Activated CD8-positive, alpha-beta memory T cell treated with anti-CD3 and anti-CD28 coated beads for 1 hour (primary cell): ENCODE data around the gene TMEM178B.

Source experiments
- DNase-seq, 2 donors: peaks; one replicate each; pipeline ENCODE4 v3.0.0-alpha.2; 2020; ENCODE audit warnings: low read depth in 1 of 2; ENCODE audit errors: extremely low read depth in 1 of 2

The TMEM178B gene

DNA sequence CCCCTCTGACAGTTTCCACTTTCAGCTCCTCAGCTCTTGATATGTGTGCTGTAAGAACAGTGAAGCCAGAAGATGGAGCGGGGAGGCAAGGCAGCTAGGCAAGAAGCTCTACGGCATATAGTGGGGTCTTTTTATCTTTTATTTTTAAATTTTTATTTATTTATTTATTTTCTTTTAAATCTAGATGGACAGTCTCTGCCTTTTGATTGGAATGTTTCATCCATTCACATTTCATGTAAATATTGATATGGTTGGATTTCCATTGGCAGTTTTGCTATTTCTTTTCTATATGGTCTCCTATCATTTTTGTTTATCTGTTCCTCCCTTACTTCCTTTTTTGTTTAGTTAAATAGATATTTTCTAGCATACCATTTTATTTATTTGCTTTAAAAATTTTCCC is 183.7 kb downstream of the TMEM178B start:
- DNase-seq: no peak

DNA sequence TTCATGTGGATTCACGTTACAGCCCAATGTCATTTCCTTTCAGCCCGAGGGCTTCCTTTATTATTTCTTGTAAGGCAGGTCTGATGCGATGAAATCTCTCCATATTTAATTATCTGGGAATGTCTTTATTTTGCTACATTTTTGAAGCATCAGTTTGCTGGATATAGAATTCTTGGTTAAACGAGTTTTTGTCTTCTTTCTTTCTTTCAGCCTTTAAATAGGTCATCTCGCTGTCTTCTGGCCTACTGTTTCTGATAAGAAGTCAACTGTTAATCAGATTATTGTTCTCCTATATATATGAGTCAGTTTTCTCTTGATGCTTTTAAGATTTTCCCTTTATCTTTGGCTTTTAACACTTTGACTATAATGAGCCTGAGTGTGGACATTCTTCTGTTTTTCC is 184.7 kb downstream of the TMEM178B start:
- DNase-seq: no peak

DNA sequence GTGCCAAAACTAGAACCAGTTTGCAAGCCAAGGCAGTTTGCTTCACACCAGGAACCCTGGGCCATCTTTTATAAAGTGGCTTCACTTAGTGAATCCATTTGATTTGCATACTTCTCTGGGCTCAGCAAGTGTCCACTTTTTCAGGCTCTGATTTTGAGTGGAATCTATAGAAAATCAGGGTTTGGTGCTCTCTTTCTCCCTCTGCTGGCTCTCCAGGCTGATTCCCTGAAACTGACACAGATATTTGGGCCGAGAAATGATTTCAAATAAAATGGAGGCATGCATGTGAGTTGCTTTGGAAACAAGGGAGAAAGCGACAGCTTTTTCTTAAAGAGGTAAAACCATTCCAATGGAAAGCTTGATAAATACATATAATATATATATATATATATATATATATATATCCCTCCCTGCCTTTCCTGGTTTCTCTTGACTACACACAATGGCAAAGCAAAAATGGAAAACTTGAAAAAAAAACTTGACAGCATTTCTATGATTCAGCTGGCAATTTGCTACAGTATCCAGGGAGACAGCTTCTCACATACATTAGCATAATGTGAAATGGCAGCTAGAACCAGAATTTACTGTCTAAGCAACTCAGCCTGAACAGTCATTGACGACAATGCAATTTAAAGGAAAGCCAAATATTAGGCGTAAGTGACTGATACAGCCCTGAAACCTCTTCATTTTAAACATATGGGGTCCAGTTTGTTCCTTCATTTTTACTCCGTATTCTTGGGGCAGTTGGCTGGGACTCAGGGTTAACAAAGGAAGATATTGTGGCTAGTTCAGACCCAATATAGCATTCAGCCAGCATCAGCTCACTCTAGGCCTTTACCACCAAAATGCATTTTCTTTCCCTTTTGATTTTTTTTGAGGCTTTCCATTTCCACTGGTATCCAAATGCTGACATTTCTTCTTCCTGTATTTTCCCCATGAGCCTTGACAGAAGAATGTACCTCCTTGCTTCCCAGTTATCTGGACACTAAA is 188.5 kb downstream of the TMEM178B start:
- no peak for DNase-seq

DNA sequence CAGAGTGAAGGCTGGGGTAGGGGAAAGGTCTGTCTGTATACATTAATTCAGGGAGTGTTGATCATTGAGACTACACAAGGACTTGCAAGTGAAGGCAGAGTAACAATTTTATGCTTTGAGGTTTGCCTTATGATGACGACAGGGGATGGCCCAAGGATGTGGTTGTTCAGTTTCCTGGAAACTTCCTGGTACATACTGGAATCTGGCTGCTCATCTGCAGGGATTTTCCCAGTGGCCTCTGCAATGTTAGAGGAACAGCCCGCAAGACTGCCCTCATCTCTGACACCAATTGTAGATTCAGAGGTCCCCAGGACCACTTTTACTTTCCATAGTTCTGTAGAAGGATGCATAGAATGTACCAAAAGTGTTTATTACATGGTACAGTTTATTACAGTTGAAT is 189.6 kb downstream of the TMEM178B start:
- DNase-seq: no peak

DNA sequence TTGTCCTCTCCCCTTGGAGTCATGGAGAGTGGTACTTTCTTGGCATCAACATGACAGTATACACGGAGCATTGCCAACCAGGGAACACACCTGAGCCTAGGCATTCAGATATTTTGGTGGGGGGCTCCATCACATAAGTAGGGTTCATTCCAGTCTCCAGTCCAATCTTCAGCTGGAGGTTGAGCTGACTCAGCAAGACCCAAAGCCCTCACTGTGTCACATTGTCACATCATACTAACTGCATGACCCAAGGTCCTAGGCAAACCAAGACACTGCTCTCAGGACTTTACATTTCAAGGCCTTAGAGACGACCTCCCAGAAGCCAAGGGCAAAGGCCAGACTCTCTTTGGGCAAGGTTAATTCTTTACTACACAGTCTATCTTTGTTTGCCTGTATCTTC is 190.1 kb downstream of the TMEM178B start:
- DNase-seq: no peak

DNA sequence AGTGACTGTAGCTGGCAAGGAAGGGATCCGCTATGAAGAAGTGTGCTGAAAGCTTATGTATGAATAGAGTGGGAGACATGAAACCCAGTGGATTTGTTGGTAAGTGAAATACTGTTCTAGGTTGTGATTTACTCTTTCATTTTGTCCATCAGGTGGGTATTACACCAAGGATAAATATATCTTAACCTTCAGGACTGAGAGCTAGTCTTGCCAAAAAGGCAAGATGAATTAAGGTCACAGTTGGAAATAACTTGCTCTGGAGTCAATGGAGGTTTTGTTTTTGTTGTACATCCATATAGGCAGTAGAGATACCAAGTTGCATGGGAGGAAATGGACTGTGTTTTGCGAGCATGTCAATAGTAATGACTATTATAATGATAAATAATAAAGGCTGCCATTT is 190.6 kb downstream of the TMEM178B start:
- no peak for DNase-seq

DNA sequence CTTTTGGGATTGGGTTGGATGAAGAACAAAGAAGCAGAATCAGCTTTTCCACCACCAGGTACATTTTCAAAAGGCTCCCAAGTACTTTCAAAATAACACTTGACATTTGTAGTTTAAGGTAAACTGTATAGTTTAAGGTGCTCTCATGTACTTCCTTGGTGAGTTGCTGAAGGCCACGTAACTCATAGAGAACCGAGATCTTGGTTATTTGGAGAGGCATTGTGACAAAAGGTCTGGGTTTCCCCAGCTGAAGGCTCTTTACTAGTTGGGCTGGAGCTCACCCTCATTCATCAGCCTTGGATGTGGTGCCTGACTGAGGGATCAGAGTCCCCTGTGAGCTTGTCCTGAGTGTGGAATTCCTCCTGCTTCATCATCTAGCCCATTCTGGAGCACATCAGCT is 191.8 kb downstream of the TMEM178B start:
- DNase-seq: no peak

DNA sequence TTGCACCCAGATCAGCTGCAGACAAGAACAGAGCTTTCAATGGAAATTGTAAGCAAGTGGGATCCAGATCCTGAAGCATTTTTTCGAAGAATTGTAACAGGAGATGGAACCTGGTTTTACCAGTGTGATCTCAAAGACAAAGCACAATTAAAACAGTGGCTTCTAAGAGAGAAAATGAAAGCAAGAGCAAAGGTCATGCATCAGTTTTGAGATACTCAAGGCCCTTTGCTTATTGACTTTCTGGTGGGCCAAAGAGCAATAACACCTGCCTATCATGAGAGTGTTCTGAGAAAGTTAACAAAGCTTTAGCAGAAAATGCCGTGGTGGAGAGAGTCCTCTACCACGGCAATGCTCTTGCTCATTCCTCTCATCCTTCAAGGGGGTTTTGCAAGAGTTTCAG is 194.8 kb downstream of the TMEM178B start:
- DNase-seq: no peak

DNA sequence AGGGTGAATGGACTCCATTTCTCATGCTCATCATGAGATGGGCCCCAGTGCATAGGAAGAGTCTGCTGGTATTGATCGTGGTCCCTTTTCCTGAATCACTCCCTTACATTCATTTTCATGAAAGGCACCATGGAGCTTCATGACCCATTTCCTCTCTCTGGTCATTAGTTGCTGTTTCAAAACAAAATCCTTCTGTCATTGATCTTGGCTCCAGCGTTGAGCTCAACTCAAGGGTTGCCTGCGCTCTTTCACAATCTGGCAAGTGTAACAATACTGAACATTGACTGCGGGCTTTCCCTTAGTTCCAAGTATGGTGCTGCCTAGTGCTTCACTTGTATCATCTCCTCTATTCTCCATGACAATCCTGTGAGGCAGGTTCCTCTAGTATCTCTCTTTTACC is 197.6 kb downstream of the TMEM178B start:
- DNase-seq: no peak

DNA sequence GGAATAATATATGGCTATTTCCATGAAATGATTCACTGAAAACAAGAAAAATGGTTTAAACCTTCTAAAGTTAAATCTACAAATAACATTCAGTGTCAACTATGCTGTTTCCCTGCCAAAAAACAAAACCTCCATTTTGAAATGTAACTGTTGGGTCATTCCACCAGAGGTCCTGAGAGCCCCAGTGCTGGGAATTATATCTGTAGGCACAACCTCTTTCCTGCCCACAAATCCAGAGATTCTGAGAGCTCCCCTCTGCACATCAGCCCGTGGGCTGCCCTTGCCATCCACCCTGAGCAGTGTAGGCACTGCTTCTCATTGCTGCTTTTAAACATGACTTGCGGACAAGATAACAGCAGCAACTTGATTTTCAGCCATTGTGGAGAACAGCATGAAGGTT is 198.6 kb downstream of the TMEM178B start:
- no peak for DNase-seq

DNA sequence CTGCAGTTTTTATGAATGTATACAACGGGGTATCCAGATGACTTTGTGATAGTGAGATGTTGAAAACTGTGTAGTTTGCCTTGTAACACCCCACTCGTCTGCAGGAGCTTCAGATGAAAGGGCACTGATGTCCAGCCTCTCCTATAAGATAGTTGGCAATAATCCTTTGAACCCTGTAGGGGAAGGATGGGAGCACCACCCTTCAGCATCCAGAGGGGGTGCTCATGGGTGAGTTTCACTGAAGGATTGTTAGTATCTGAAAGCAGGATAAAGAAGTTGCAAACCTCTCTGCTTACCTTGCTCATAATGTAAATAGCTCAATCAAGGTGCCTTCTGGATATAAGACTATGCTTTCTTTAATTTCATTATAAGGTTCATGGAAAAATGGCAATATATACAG is 201.5 kb downstream of the TMEM178B start:
- no peak for DNase-seq

DNA sequence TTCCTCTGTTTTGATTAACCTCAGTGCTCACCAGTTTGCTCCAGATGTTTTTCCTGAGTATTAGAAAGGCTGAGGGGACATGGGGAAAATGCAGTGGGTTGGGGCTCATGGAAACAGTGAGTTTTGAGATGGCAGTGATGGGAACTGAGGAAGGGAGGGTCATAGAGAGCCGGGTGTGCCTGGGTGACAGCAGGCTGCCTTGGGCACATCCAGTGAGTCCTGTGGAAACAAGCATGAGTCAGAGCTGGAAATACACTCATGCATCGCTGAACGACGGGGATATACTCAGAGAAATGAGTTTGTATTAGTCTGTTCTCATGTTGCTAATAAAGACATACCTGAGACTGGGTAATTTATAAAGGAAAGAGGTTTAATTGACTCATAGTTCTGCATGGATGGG is 202.2 kb downstream of the TMEM178B start:
- DNase-seq: no peak

DNA sequence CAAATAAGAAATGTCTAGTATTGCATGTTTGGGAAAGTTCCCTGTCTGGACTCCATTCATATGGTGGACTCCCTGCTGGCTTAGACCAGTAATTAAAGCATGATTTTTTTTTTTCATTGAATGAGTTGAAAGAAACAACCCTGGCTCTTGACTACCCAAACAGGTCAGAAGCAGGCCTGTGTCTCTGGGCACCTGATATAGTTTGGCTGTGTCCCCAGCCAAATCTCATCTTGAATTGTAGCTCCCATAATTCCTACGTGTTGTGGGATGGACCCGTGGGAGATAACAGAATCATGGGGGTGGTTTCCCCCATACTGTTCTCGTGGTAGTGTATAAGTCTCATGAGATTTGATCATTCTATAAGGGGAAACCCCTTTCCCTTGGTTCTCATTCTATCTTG is 206.2 kb downstream of the TMEM178B start:
- no peak for DNase-seq

DNA sequence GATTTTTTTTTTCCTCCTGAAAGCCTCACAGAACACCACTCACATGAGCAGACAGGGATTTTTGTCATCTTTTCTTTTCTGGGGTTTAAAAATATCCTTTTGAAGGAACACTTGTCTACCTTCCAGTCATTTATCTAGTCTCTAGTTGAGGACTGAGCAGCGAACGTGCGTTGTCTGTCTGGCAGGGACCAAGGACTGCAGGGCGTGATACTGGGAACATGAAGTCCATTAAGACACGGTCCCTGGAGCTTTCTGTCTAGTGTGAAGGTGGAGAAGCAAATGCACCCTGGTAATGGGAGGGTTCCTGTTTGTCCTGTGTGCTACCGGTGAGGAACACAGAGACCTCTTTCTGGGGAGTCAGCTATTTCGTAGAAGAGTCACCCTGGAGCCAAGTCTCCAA is 207.4 kb downstream of the TMEM178B start:
- no peak for DNase-seq

DNA sequence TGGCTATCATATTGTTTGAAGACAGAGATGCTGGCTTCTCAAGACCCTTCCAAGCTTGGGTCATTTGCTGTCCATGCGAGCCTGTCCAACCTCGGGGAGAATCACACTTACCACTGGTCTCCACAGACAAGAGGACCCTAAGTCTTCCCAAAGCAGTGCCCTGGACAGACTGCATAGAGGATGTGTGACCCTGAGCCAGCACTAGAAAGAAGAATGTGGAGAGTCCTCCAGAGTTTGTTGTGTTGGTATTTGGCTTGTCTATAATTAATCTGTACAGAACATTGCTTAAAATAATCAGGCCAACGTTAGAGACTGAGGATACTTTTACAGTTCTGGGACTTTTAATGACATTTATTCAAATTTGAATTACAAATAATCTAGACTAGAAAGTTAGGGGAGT is 212.7 kb downstream of the TMEM178B start:
- DNase-seq: no peak

DNA sequence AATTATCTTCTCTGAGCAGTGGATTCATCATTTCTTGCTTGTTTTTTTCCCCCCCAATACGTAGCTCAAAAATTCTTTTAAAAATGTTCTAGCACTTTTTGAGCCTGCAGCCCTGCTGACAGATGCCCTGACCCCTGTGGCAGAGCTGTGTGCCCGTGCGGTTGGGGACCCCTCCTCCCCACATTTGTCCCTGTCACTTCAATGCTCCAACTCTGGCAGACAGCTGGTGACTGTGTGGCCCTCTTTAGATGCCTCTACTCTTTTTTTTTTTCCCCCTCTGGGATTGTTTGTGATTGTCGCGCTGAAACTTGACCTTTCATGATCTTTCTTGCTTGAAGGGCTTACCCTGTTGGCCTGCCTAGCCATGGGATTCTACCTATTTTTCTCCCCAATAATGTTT is 214.1 kb downstream of the TMEM178B start:
- no peak for DNase-seq

DNA sequence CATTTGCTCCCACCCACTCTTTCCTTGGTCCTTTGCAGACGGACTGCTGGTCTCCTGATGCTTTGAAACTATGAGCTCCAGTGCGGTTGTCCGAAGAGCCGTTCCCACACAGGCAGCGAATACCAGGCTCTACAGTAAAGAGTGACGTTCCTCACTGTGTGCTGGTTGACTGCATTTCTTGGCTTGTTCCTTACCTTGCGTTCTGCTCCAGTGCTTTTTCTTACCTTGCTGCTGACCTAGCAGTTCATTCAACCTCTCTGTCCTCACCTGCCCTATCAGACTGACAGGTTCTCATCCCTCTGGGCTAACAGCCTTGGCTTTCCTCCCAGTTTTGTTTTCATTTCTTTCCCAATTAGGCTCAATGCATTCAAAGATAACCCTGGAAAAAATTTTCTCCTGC is 214.8 kb downstream of the TMEM178B start:
- no peak for DNase-seq

DNA sequence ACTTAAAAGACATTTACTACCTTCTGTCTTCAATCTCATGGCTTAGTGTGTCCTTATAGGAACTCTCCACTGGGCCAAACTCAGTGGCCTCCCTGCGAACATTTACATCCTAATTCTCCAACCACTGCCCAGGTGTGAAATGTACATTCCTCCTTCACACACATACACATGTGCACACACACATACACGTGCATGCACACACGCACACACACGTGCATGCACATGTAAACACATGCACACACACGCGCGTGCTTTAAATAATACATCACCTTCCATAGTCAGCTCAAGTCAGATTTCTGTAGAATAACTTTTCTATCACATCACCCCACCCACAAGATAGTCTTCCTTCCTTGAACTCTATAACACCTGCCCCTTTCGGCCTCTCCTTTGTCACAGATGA is 216.5 kb downstream of the TMEM178B start:
- no peak for DNase-seq

DNA sequence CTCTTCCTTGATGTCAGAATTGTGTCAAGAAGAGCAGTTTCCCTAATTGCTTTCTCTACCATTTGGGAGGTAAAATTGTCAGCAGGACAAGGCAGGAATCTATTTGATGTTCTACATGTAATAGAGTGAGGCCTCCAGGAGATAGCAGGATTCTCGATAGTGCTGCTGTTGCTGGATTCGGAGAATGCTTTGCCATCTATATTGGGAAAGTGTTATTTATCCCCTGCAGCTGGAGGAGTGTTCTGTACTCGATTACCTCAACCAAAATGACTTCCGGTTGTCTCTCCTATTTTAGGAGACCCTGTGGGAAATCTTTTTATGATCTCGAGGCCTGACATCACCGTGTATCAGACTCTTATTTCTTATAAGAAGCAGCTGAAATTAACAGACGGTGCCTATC is 217.1 kb downstream of the TMEM178B start:
- no peak for DNase-seq

DNA sequence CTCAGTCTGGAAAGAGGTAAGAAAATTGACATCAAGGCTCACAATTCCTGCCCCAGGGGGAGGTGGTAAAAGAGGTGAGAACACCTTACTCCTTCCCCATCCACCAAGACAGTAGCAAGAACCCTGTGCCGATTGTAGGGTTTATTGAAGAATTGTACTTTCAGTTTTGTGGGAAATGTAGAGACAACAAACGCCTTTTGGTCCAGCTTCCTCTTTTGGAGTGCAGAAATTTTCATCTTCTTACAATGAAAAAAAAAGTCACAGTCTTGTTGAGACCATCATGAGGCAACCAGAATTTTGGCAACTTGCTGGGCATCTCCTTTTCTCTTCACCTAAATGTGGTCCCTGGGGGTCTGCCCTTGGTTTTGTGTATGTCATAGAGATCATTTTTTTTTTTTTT is 217.7 kb downstream of the TMEM178B start:
- DNase-seq: no peak

DNA sequence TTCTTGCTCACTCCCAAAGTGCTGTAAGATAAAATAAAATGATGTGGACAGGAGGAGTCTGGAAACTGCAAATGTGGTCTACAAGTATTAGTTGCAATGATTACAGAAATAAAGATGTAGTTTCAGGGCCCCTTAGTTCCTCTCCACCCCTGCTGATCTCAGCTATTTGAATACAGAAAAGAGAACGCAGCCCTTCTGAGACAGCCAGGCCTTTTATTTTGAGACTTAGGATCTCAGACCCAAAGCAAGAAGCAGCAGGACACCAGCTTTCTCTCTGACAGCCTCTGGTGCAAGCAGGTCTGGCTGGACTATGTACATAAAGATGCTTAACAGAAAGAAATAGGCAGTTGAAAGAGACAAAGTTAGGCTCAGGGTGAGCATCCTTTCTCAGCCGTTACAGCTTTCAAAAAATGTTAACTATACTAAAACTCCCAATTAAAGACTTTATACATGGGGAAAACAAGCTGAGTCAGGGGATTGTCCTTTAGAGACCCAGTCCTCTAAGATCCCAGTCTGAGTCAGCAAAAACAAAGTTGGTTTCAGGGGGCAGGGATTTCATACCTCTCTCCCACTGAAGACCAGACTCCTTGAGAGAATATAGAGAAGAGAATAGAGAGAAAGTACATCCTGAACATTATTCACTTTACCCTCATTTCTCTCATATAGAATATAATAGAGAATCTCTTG is 220.4 kb downstream of the TMEM178B start:
- no peak for DNase-seq

DNA sequence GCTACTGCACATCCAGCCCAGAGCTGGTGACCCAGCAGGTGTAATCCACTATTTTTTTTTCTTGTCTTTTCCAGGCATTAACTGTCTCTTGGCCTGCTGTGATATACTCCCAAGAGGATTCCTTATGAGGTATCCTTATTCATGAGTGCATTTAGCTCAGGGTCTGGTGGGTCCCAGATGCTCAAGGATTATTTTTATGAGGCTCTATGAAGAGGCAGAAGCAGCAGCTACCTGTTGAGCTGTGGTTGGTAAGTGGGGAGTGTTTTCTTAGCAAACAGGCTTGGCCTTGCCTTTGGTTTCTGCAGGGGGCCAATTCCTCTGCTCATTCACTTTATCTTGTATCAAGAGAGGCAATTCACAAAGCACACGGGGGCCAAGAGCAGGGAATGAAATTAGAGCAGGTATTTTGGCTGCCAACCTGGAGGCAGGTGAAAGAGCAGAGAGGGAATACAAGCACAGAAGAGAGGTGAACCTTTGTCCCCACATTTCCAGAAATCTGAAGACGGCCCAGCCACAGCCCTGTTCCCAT is 221.6 kb downstream of the TMEM178B start:
- no peak for DNase-seq
